IMR-90 (cell line): ENCODE data around the gene ZDHHC19. TPM values are rescaled to one million over a fixed set of nuclear protein-coding genes. Genes with fewer than 3 reads are reported as not detected.

Experiments used
- ATAC-seq: fragments of 200-7000 bp; cut with Tn5 transposase; 2 replicates; pipeline ENCODE4 v1.9.1; 2020; ENCODE audit warnings: low read depth, mild to moderate bottlenecking, moderate library complexity
- BruUV-seq: library from RNA; stranded (reverse); fragments of 400-500 nt; replicated peaks from 2 replicates; lab custom pipeline; 2021; lab: Mats Ljungman, UMichigan
- CTCF ChIA-PET: fragments of 300-600 bp; formaldehyde crosslinking; extraction: SDS; loops from one replicate; lab custom pipeline; 2021; ENCODE audit warnings: antibody characterized with exemption; lab: Yijun Ruan, JAX
- POLR2A ChIA-PET: fragments of 300-600 bp; sonication (Branson Sonifier 250); formaldehyde crosslinking; loops from one replicate; lab custom pipeline; 2022; ENCODE audit warnings: antibody characterized with exemption; ENCODE audit not compliant: unreplicated experiment; lab: Charles Lee
- DNase-seq: peaks from one replicate; pipeline ENCODE4 v3.0.0; 2013
- H2AFZ ChIP-seq: replicated peaks from 2 replicates; pipeline ENCODE3; 2013; ENCODE audit warnings: low read length, mild to moderate bottlenecking; ENCODE audit not compliant: poor library complexity
- H2AK5ac ChIP-seq: 2 replicates; pipeline ENCODE4 v1.6.1; 2013; ENCODE audit warnings: low read depth, low read length, inconsistent platforms
- H2AK9ac ChIP-seq: replicated peaks from 2 replicates; pipeline ENCODE3; 2013; ENCODE audit warnings: mild to moderate bottlenecking, low read depth, low read length, moderate library complexity; ENCODE audit not compliant: poor library complexity
- H2BK120ac ChIP-seq: 2 replicates; pipeline ENCODE4 v1.6.1; 2013; ENCODE audit warnings: low read depth, low read length, inconsistent platforms
- H2BK15ac ChIP-seq: 3 replicates; pipeline ENCODE4 v1.6.1; 2013; ENCODE audit warnings: low read depth, low read length, inconsistent platforms
- H2BK20ac ChIP-seq: 2 replicates; pipeline ENCODE4 v1.6.1; 2013; ENCODE audit warnings: low read depth, mild to moderate bottlenecking, inconsistent platforms, low read length, moderate library complexity
- H2BK5ac ChIP-seq: 2 replicates; pipeline ENCODE4 v1.6.1; 2013; ENCODE audit warnings: mild to moderate bottlenecking, low read depth, low read length, inconsistent platforms; ENCODE audit not compliant: poor library complexity, severe bottlenecking
- H3K14ac ChIP-seq: replicated peaks from 2 replicates; pipeline ENCODE4 v1.6.1; 2013; ENCODE audit warnings: low read depth, low read length, inconsistent platforms
- H3K18ac ChIP-seq: 2 replicates; pipeline ENCODE4 v1.6.1; 2013; ENCODE audit warnings: low read depth, low read length, control low read depth
- H3K23ac ChIP-seq: 2 replicates; pipeline ENCODE4 v1.6.1; 2013; ENCODE audit warnings: low read depth, low read length, inconsistent platforms
- H3K27ac ChIP-seq: 2 replicates; pipeline ENCODE4 v1.5.1; 2013; ENCODE audit warnings: mild to moderate bottlenecking, control low read depth, low read length; ENCODE audit not compliant: insufficient read depth
- H3K27me3 ChIP-seq: 2 replicates; pipeline ENCODE4 v1.6.1; 2013; ENCODE audit warnings: low read length; ENCODE audit not compliant: control insufficient read depth, insufficient read depth
- H3K36me3 ChIP-seq: 2 replicates; pipeline ENCODE4 v1.6.1; 2013; ENCODE audit warnings: low read length, mixed read lengths; ENCODE audit not compliant: control insufficient read depth, insufficient read depth
- H3K4ac ChIP-seq: 2 replicates; pipeline ENCODE4 v1.6.1; 2013; ENCODE audit warnings: low read depth, low read length, inconsistent platforms
- H3K4me1 ChIP-seq: 2 replicates; pipeline ENCODE4 v1.6.1; 2013; ENCODE audit warnings: low read length, mixed read lengths; ENCODE audit not compliant: control insufficient read depth, insufficient read depth
- H3K4me2 ChIP-seq: 2 replicates; pipeline ENCODE4 v1.6.1; 2013; ENCODE audit warnings: low read depth, mild to moderate bottlenecking, control low read depth, low read length, moderate library complexity
- H3K4me3 ChIP-seq: 2 replicates; pipeline ENCODE4 v1.5.1; 2013; ENCODE audit warnings: low read depth, mild to moderate bottlenecking, control low read depth, low read length, moderate library complexity; ENCODE audit not compliant: insufficient read depth
- H3K56ac ChIP-seq: 2 replicates; pipeline ENCODE4 v1.6.1; 2013; ENCODE audit warnings: low read length, inconsistent platforms; ENCODE audit not compliant: insufficient read depth; ENCODE audit errors: extremely low read depth
- H3K79me1 ChIP-seq, 2 experiments: 2 replicates each; pipeline ENCODE4 v1.6.1; 2013; ENCODE audit warnings: low read length in 2 of 2, inconsistent platforms in 1 of 2, low read depth in 1 of 2
- H3K9ac ChIP-seq: 2 replicates; pipeline ENCODE4 v1.6.1; 2013; ENCODE audit warnings: low read depth, low read length, control low read depth
- H3K9me1 ChIP-seq: 2 replicates; pipeline ENCODE4 v1.6.1; 2013; ENCODE audit warnings: low read length, inconsistent platforms; ENCODE audit not compliant: insufficient read depth
- H3K9me3 ChIP-seq: 2 replicates; pipeline ENCODE4 v1.6.1; 2013; ENCODE audit warnings: low read length; ENCODE audit not compliant: control insufficient read depth, insufficient read depth
- H4K20me1 ChIP-seq: 2 replicates; pipeline ENCODE4 v1.6.1; 2013; ENCODE audit warnings: low read length, inconsistent platforms; ENCODE audit not compliant: insufficient read depth
- H4K5ac ChIP-seq: 2 replicates; pipeline ENCODE4 v1.6.1; 2013; ENCODE audit warnings: mild to moderate bottlenecking, low read depth, low read length, control low read depth
- H4K8ac ChIP-seq, 2 experiments: 2 replicates each; pipeline ENCODE4 v1.6.1; 2013; ENCODE audit warnings: low read depth in 2 of 2, low read length in 2 of 2, control low read depth in 1 of 2, inconsistent platforms in 1 of 2
- H4K91ac ChIP-seq: 2 replicates; pipeline ENCODE4 v1.6.1; 2013; ENCODE audit warnings: low read depth, low read length, inconsistent platforms; ENCODE audit not compliant: insufficient read depth
- CEBPB ChIP-seq: IDR thresholded peaks from 2 replicates; pipeline ENCODE4 v1.6.1; 2012; ENCODE audit warnings: low read depth, low read length, improper control_type of control experiment
- ELK1 ChIP-seq: fragments of 150-350 bp; IDR thresholded peaks from 2 replicates; pipeline ENCODE4 v1.6.1; 2016; ENCODE audit warnings: low read depth, mild to moderate bottlenecking, low read length, moderate library complexity, borderline replicate concordance
- MAFK ChIP-seq: IDR thresholded peaks from 2 replicates; pipeline ENCODE4 v1.6.1; 2012; ENCODE audit warnings: low read depth, low read length, improper control_type of control experiment
- RAD21 ChIP-seq: IDR thresholded peaks from 2 replicates; pipeline ENCODE4 v1.6.1; 2012; ENCODE audit warnings: low read length, improper control_type of control experiment
- WGBS, 2 experiments: methylation state at CpG; one replicate each; pipeline versions ENCODE4 v1.1.5 to v1.1.7; 2013; ENCODE audit warnings: missing lambda C conversion rate in 2 of 2; ENCODE audit not compliant: insufficient read length in 1 of 2; ENCODE audit errors: extremely low coverage in 2 of 2; 5-methylcytosine and 5-hydroxymethylcytosine counted together
- dilution Hi-C: fragments of 300-500 bp; cut with HindIII; formaldehyde crosslinking; loops from one replicate; pipeline ENCODE4 v1.14.3; 2018; ENCODE audit warnings: low sequenced_read_pairs; ENCODE audit not compliant: unreplicated experiment
- in situ Hi-C: fragments of 300-500 bp; cut with MboI; formaldehyde crosslinking; loops from 3 replicates; pipeline ENCODE4 v1.14.3; 2019; ENCODE audit warnings: low sequenced_read_pairs, inconsistent platforms, mixed read lengths
- intact Hi-C: fragments of 100-400 bp; cut with micrococcal nuclease; formaldehyde crosslinking; loops from 2 replicates; pipeline ENCODE4 v1.10.0; 2022
- polyA plus RNA-seq, 3 experiments: library from polyadenylated mRNA; depleted of rRNA; stranded (reverse); fragments of >200 nt; gene quantifications; 2 replicates each; pipeline ENCODE4 v1.2.3, GENCODE V29; 2012; ENCODE audit warnings: low replicate concordance in 1 of 3
- total RNA-seq: library from RNA; depleted of rRNA; stranded (reverse); fragments of >200 nt; gene quantifications from 2 replicates; pipeline ENCODE4 v1.2.3, GENCODE V29; 2012

ZDHHC19 gene
- total and polyA plus RNA-seq, 2 of the 4 experiments (the other 2 are of a cell fraction): 0.09 TPM; not detected in 1

- H3K36me3 ChIP-seq: no peaks in the 10 kb centered on the region
- H3K27me3 ChIP-seq: no peaks in the 10 kb centered on the region
- H2BK5ac ChIP-seq: no peak overlapping the region
- H4K5ac ChIP-seq: no peak overlapping the region
- no peaks in the 10 kb centered on the region for H4K20me1 ChIP-seq
- H2AK5ac ChIP-seq: no peak overlapping the region
- no peak for DNase-seq
- no peaks in the 10 kb centered on the region for H3K4me1 ChIP-seq
- no peak overlapping the region for H3K4ac ChIP-seq
- H4K8ac ChIP-seq: no peak overlapping the region
- TF ChIP-seq CEBPB: no peak
- TF ChIP-seq ELK1: no peak
- TF ChIP-seq RAD21: no peak
- TF ChIP-seq MAFK: no peak
- H3K23ac ChIP-seq: no peak overlapping the region
- H3K27ac ChIP-seq: no peak overlapping the region
- no peak overlapping the region for H2BK15ac ChIP-seq
- ChIA-PET POLR2A (no interaction called here), CTCF (interaction anchor here (0.6 kb wide), 1 partner anchor 265 kb away, joined by 5 read pairs; no protein-coding TSS in a partner anchor)
- no peak overlapping the region; the same call in 1 of the 2 replicates for H3K14ac ChIP-seq
- peaks cover 8% of the 10 kb centered on the region for H3K9me3 ChIP-seq
- no peak overlapping the region for H3K9ac ChIP-seq
- H3K18ac ChIP-seq: no peak overlapping the region
- no peak overlapping the region for H2BK20ac ChIP-seq
- no peak overlapping the region for H3K4me3 ChIP-seq
- no peak overlapping the region for H4K91ac ChIP-seq
- no peaks in the 10 kb centered on the region for H3K79me1 ChIP-seq
- H3K4me2 ChIP-seq: no peak overlapping the region
- WGBS, 2 experiments: no CpG with 5 or more reads among the region's 3 CpGs
- intact Hi-C loops: no loop called here
- H3K56ac ChIP-seq: no peak overlapping the region
- H3K9me1 ChIP-seq: no peaks in the 10 kb centered on the region
- dilution Hi-C loops: no loop called here
- H2BK120ac ChIP-seq: no peak overlapping the region
- in situ Hi-C loops: no loop called here
- ATAC-seq: no peak
- no TSS peak for BruUV-seq
- H2AK9ac ChIP-seq: no peak overlapping the region
- no peak overlapping the region for H2AFZ ChIP-seq
Observed at GRCh38 chr3:196150481-196150880, 60.7 kb downstream of the ZDHHC19 start.
